Naive thymus-derived CD8-positive, alpha-beta T cell (primary cell): Measurements from ENCODE around the gene OR5L1. TPM values are rescaled to one million over a fixed set of nuclear protein-coding genes. Genes with fewer than 3 reads are reported as not detected.

Experiments
- ATAC-seq, 2 donors: fragments of 150-1000 bp; cut with Tn5 transposase in 1 of 2; sonication (Bioruptor Pico), chemical (Tn5 transposase) in 1 of 2; 1 replicate in 1 of 2; 2 replicates in 1 of 2; pipeline ENCODE4 v1.10.0; 2021; ENCODE audit warnings: mild to moderate bottlenecking in 2 of 2, moderate library complexity in 2 of 2
- POLR2A ChIA-PET: fragments of 350-600 bp; sonication (Branson Sonifier 250); formaldehyde crosslinking; loops from one replicate; lab custom pipeline; 2021; ENCODE audit warnings: antibody characterized with exemption; lab: Charles Lee
- DNase-seq, 10 donors: peaks; one replicate each; pipeline versions ENCODE4 v3.0.0 to v3.0.0-alpha.2; 2020 to 2022
- H3K27ac Mint-ChIP-seq, 10 donors: one replicate each; pipeline ENCODE4 v1.8.0; 2020 to 2022; ENCODE audit warnings: mild to moderate bottlenecking in 10 of 10, mixed read lengths in 10 of 10, moderate library complexity in 4 of 10, inconsistent platforms in 1 of 10
- H3K27me3 Mint-ChIP-seq, 5 donors: one replicate each; pipeline ENCODE4 v1.8.0; 2021 to 2022; ENCODE audit warnings: mixed read lengths in 5 of 5
- H3K36me3 Mint-ChIP-seq, 3 donors: one replicate each; pipeline ENCODE4 v1.8.0; 2020 to 2022; ENCODE audit warnings: mixed read lengths in 3 of 3, mild to moderate bottlenecking in 2 of 3, inconsistent platforms in 1 of 3
- H3K4me1 Mint-ChIP-seq, 4 donors: one replicate each; pipeline ENCODE4 v1.8.0; 2021 to 2022; ENCODE audit warnings: mixed read lengths in 4 of 4
- H3K4me3 Mint-ChIP-seq, 10 donors: one replicate each; pipeline ENCODE4 v1.8.0; 2020 to 2022; ENCODE audit warnings: mild to moderate bottlenecking in 10 of 10, mixed read lengths in 10 of 10, moderate library complexity in 6 of 10, inconsistent platforms in 1 of 10
- H3K9me3 Mint-ChIP-seq, 9 donors: one replicate each; pipeline ENCODE4 v1.8.0; 2020 to 2022; ENCODE audit warnings: mixed read lengths in 9 of 9, mild to moderate bottlenecking in 3 of 9, inconsistent platforms in 1 of 9, moderate library complexity in 1 of 9
- polyA plus RNA-seq, 3 donors: library from polyadenylated mRNA; unstranded; fragments of 300-500 nt; fragmentation: Illumina TruSeq; gene quantifications; one replicate each; pipeline ENCODE4 v1.2.3, GENCODE V29; 2021
- total RNA-seq, 8 experiments: library from RNA in 2 of 8; stranded (reverse) in 2 of 8; gene quantifications; one replicate each; pipeline ENCODE4 v1.2.3 and lab custom pipeline; 2021 to 2026

The OR5L1 gene
- not detected for total RNA-seq
- not detected for polyA plus RNA-seq
- total RNA-seq (lab: John Stamatoyannopoulos, UW), result 0 reads per million in 6 experiments

DNA sequence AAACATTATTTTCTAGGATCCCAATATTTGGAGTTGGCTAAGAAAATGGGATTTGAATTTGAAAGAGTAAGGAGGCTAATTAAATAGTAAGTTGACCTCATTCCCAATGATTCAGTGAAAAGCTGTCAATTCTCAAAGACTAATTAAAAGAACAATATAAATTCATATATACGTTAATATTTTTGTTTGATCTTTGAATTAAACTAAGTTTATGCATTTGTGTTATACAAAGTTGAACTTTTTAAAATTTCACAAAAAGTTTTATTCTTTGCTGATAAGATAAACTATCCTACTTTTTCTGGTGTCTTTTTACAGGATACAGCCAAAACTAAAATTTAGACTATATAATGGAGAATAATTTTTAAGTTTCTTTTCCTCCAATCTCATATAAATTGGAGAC lies at the start of gene OR5L1:
TSS of gene OR5L1 (plus strand) at position 301 of the 400 bp plus-strand sequence. CDS start 100 bp downstream, outside the sequence.
- Mint-ChIP-seq H3K27ac (no peak within 1 kb of the TSS), H3K4me3 (no peak within 1 kb of the TSS), H3K4me1 (no peaks in the 10 kb centered on the region), H3K9me3 (peaks cover 8 to 42% (median 28%) of the 10 kb centered on the region in 9 donors), H3K27me3 (no peaks in the 10 kb centered on the region), H3K36me3 (peaks cover 0 to 8% (median 0%) of the 10 kb centered on the region in 3 donors)
- POLR2A ChIA-PET, result no interaction called here
- DNase-seq (no peak), ATAC-seq (no peak)

DNA sequence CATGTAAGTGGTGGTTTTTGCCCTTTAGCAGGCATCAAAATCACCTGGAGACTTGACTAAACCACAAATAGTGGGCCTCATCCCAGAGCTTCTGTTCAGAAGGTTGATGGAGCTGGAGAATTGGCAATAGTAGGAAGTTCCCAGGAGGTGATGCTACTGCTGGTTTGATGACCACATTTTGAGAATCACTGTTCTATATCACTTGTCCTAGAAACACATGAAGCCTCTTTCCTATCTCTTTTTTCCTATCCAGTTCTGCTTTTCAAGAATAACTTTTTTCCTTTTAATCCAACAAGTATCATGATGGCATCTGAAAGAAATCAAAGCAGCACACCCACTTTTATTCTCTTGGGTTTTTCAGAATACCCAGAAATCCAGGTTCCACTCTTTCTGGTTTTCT lies 38.0 kb upstream of the OR5L1 start, which contains the start of gene OR5D13:
TSS of gene OR5D13 (plus strand) at position 301 of the 400 bp plus-strand sequence. CDS start at position 301, 0 bp downstream.
- H3K27me3 Mint-ChIP-seq, result no peaks in the 10 kb centered on the region
- H3K4me3 Mint-ChIP-seq, result no peak within 1 kb of the TSS
- H3K36me3 Mint-ChIP-seq, result peaks cover 0 to 6% (median 0%) of the 10 kb centered on the region in 3 donors
- H3K9me3 Mint-ChIP-seq, result peaks cover 0 to 37% (median 13%) of the 10 kb centered on the region in 9 donors
- POLR2A ChIA-PET, result no interaction called here
- no peak for DNase-seq
- H3K4me1 Mint-ChIP-seq, result no peaks in the 10 kb centered on the region
- ATAC-seq, result no peak
- no peak within 1 kb of the TSS for H3K27ac Mint-ChIP-seq

DNA sequence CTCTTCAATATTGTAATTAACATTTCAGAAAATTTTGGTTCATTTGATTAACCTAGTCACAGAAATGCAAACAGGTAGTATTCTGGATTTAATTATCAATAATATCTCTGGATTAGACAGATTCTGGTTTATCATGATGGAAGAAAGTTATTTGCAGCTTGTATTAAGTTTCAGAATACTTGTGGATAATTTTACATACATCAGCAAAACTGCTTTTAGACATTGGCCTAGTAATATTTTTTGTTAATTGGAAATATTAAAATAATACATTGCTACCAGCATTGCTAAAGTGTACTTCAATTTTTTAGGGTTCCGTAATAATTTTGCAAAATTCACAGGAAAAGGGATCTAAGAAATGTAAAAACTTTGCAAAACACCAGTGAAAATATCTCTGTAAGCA lies 19.6 kb upstream of the OR5L1 start:
- Mint-ChIP-seq H3K4me1 (no peaks in the 10 kb centered on the region), H3K27me3 (no peaks in the 10 kb centered on the region), H3K4me3 (no peak overlapping the region), H3K27ac (no peak overlapping the region), H3K36me3 (no peaks in the 10 kb centered on the region), H3K9me3 (peaks cover 7 to 29% (median 13%) of the 10 kb centered on the region in 9 donors)
- DNase-seq, result no peak
- POLR2A ChIA-PET, result no interaction called here
- ATAC-seq, result no peak

DNA sequence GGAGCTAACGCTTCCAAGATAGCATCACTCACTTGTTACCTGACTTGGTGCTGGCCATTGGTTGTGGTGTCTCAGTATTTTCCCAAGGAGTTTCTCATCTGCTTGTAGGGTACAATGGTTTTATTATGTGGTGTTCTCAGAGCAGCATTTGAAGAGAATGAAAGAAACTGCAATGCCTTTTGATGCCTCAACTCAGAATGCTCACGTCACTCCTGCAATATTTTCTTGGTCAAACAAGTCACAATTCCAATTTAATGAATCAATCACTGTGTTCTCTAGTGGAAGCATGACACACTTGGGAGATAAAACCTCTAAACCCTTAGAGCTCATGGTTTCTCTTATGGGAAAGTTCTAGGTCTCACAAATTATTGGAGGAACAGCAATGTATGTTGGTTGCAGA lies 17.8 kb upstream of the OR5L1 start:
- Mint-ChIP-seq H3K9me3 (peaks cover 5 to 18% (median 9%) of the 10 kb centered on the region in 9 donors), H3K4me3 (no peak overlapping the region), H3K27ac (no peak overlapping the region), H3K36me3 (no peaks in the 10 kb centered on the region), H3K4me1 (no peaks in the 10 kb centered on the region), H3K27me3 (no peaks in the 10 kb centered on the region)
- POLR2A ChIA-PET, result no interaction called here
- DNase-seq (no peak), ATAC-seq (no peak)

DNA sequence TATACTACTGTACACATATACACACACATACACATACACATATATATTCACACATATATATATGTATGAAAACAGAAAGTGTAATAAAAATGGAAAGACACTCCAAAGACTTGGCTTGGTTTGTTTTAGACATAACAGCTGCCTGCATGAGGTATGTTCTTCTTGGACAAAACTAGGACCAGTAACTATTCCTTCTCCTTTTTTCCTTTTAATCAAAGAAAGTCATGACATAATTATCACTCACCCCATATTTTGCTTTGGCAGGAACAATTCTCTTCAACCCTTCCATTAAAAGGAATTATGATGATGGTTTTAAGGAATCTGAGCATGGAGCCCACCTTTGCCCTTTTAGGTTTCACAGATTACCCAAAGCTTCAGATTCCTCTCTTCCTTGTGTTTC lies 15.9 kb upstream of the OR5L1 start, which contains the start of gene OR5D14:
TSS of gene OR5D14 (plus strand) at position 301 of the 400 bp plus-strand sequence. CDS start at position 301, 0 bp downstream.
- ATAC-seq (no peak), DNase-seq (no peak)
- H3K36me3 Mint-ChIP-seq, result no peaks in the 10 kb centered on the region
- no peaks in the 10 kb centered on the region for H3K27me3 Mint-ChIP-seq
- POLR2A ChIA-PET, result no interaction called here
- no peak within 1 kb of the TSS for H3K4me3 Mint-ChIP-seq
- H3K27ac Mint-ChIP-seq, result no peak within 1 kb of the TSS
- peaks cover 11 to 34% (median 19%) of the 10 kb centered on the region in 9 donors for H3K9me3 Mint-ChIP-seq
- no peaks in the 10 kb centered on the region for H3K4me1 Mint-ChIP-seq

DNA sequence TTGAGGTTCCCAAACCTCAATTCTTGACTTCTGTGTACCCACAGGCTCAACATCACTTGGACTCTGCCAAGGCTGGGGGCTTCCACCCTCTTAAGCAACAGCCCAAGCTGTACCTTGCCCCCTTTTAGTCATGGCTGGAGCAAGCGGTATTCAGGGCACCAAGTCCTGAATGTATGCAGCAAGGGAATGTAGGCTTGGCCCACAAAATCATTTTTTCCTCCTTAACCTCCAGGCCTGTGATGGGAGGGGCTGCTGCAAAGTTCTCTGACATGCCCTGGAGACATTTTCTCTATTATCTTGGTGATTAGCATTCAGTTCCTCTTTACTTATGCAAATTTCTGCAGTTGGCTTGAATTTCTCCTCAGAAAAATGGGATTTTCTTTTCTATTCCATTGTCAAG lies 4.9 kb upstream of the OR5L1 start:
- POLR2A ChIA-PET, result no interaction called here
- ATAC-seq, result no peak
- Mint-ChIP-seq H3K36me3 (peaks cover 0 to 15% (median 0%) of the 10 kb centered on the region in 3 donors), H3K27me3 (no peaks in the 10 kb centered on the region), H3K9me3 (peaks cover 0 to 54% (median 24%) of the 10 kb centered on the region in 9 donors), H3K4me1 (no peaks in the 10 kb centered on the region), H3K27ac (no peak overlapping the region), H3K4me3 (no peak overlapping the region)
- DNase-seq, result no peak

DNA sequence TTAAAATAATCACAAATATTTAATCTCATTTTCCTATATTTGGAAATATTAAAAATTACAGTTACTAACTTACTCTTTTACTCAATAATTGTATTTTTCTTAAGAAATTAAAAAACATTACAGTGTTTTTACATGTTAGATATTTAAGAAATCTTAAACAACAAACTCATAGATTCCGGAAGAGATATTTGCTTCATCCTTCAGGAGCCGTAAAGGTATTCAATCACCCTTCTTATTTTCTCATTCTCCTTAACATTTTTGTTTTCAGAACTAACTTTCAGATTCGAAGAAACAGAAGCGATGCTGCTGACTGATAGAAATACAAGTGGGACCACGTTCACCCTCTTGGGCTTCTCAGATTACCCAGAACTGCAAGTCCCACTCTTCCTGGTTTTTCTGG lies 8.2 kb downstream of the OR5L1 start, which contains the start of gene OR5D18:
TSS of gene OR5D18 (plus strand) at position 301 of the 400 bp plus-strand sequence. CDS start at position 301, 0 bp downstream.
- Mint-ChIP-seq H3K4me1 (peaks cover 0 to 3% (median 0%) of the 10 kb centered on the region in 4 donors), H3K27ac (no peak within 1 kb of the TSS), H3K36me3 (peaks cover 0 to 9% (median 0%) of the 10 kb centered on the region in 3 donors), H3K27me3 (no peaks in the 10 kb centered on the region), H3K4me3 (no peak within 1 kb of the TSS), H3K9me3 (peaks cover 8 to 38% (median 19%) of the 10 kb centered on the region in 9 donors)
- POLR2A ChIA-PET, result no interaction called here
- ATAC-seq, result no peak
- no peak for DNase-seq

DNA sequence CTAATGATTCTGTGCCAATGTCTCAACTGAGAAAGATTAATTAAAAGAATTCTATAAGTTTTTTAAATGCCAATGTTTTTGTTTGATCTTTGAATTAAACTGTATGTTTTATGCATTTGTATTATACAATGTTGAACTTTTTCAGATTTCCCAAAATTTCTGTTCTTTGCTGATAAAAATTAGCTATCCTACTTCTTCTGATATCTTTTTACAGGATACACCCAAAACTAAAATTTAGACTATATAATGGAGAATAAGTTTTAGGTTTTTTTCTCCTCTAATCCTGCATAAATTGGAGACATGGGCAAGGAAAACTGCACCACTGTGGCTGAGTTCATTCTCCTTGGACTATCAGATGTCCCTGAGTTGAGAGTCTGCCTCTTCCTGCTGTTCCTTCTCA lies 15.8 kb downstream of the OR5L1 start, which contains the start of gene OR5L2:
TSS of gene OR5L2 (plus strand) at position 301 of the 400 bp plus-strand sequence. CDS start at position 301, 0 bp downstream.
- H3K9me3 Mint-ChIP-seq, result peaks cover 0 to 25% (median 8%) of the 10 kb centered on the region in 9 donors
- DNase-seq (no peak), ATAC-seq (no peak)
- H3K4me1 Mint-ChIP-seq, result no peaks in the 10 kb centered on the region
- no peak within 1 kb of the TSS for H3K4me3 Mint-ChIP-seq
- no peak within 1 kb of the TSS for H3K27ac Mint-ChIP-seq
- POLR2A ChIA-PET, result no interaction called here
- H3K36me3 Mint-ChIP-seq, result no peaks in the 10 kb centered on the region
- no peaks in the 10 kb centered on the region for H3K27me3 Mint-ChIP-seq

DNA sequence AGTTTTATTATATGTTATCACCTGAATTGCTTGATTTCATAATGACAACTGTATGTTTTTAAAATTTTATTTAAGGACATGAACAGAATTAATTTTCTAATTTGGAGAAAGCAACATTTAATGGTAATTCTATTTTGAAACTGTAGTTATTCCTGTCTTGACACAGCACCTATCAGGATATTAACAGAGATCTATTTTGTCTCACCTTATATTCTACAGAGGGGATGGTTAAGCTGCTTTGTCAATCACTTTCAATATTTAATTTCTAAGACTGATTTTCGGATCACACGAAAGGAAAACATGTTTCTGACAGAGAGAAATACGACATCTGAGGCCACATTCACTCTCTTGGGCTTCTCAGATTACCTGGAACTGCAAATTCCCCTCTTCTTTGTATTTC lies 27.3 kb downstream of the OR5L1 start, which contains the start of gene OR5D16:
TSS of gene OR5D16 (plus strand) at position 301 of the 400 bp plus-strand sequence. CDS start at position 301, 0 bp downstream.
- ATAC-seq, result no peak
- no peaks in the 10 kb centered on the region for H3K36me3 Mint-ChIP-seq
- no peak for DNase-seq
- no peaks in the 10 kb centered on the region for H3K4me1 Mint-ChIP-seq
- H3K27ac Mint-ChIP-seq, result no peak within 1 kb of the TSS
- peaks cover 7 to 38% (median 17%) of the 10 kb centered on the region in 9 donors for H3K9me3 Mint-ChIP-seq
- POLR2A ChIA-PET, result no interaction called here
- no peak within 1 kb of the TSS for H3K4me3 Mint-ChIP-seq
- no peaks in the 10 kb centered on the region for H3K27me3 Mint-ChIP-seq

DNA sequence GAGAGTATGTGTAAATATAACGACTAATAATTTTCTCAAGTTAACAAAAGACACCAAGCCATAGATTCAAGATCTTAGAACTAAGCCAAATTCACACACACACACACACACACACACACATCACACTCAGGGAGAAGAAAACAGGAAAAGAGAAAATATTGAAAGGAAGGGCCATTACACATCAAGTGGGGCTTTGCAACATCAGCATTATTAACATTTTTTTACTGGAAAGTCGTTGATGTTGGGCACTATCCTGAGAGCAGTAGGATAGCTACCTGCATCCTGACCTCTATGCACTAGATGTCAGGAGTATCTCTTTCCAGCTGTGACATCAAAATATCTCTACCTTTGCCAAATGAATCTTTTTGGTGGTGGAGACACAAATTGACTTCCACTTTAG lies 36.3 kb downstream of the OR5L1 start:
- Mint-ChIP-seq H3K4me1 (no peaks in the 10 kb centered on the region), H3K4me3 (no peak overlapping the region)

DNA sequence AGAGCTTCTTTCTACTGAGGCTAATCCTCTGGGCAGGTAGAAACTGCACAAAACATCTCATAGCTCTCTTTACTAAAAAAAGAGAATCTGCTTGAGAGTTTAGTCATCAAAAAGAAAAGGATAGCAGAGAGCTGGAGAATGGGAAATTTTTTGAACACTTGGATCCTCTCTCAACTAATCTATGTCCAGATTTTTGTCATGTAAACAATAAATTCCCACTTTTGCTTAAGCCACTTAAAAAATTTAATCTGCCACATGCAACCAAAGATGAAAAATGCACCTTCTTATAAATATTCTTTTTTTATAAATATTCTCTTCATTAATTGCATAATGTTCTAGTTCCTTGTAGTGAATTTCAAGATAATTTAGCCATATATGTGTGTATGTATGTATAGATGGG lies 37.9 kb downstream of the OR5L1 start:
- Mint-ChIP-seq H3K4me3 (no peak overlapping the region), H3K27ac (no peak overlapping the region), H3K9me3 (peaks cover 8 to 38% (median 21%) of the 10 kb centered on the region in 9 donors), H3K36me3 (no peaks in the 10 kb centered on the region), H3K4me1 (no peaks in the 10 kb centered on the region), H3K27me3 (no peaks in the 10 kb centered on the region)
- no peak for DNase-seq
- no peak for ATAC-seq
- POLR2A ChIA-PET, result no interaction called here

More for the DNA sequence above, 36.3 kb downstream of the OR5L1 start:
- no peaks in the 10 kb centered on the region for H3K36me3 Mint-ChIP-seq
- H3K27ac Mint-ChIP-seq, result no peak overlapping the region
- ATAC-seq (no peak), DNase-seq (no peak)
- H3K9me3 Mint-ChIP-seq, result peaks cover 6 to 22% (median 17%) of the 10 kb centered on the region in 9 donors
- POLR2A ChIA-PET, result no interaction called here
- no peaks in the 10 kb centered on the region for H3K27me3 Mint-ChIP-seq

DNA sequence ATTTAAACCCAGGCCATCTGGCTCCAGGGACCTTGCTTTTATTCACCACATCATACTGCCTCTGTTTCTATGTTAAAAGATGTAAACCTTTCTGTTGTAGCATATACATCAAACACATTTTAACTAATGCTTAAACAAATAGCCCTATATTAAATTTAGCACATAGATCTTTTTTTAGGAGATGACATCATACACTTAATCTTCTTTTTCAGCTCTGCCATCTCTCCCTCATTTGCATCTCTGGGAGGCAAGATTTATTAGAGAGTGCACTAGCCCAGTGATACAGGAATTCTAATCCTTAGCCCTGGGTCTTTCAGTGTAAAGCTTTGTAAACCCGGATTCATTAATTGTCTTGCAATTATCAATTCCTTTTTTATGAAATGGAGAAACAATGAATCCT lies 41.0 kb downstream of the OR5L1 start:
- H3K4me3 Mint-ChIP-seq, result no peak overlapping the region
- no peak for ATAC-seq
- no peaks in the 10 kb centered on the region for H3K4me1 Mint-ChIP-seq
- peaks cover 0 to 4% (median 0%) of the 10 kb centered on the region in 3 donors for H3K36me3 Mint-ChIP-seq
- POLR2A ChIA-PET, result no interaction called here
- no peak overlapping the region for H3K27ac Mint-ChIP-seq
- no peak for DNase-seq
- peaks cover 5 to 45% (median 14%) of the 10 kb centered on the region in 9 donors for H3K9me3 Mint-ChIP-seq
- H3K27me3 Mint-ChIP-seq, result no peaks in the 10 kb centered on the region

DNA sequence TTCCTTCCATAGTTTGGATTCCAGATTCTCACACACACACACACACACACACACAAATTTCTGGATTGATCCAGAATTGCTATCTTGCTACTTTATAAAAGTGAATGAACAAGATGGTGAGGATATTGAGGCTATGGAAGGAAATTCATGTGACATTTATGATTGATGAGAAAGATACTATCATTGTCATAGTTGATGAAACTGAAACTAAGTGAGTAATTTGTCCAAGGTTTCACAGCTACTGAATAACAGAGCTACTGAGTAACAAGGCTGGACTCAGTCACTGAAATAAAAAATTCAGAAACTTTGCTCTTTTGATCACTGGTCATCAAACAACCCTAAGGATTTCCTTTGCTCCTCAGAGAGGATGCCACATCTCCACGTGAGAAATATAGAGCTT lies 43.5 kb downstream of the OR5L1 start:
- Mint-ChIP-seq H3K9me3 (peaks cover 8 to 46% (median 14%) of the 10 kb centered on the region in 9 donors), H3K36me3 (peaks cover 0 to 9% (median 0%) of the 10 kb centered on the region in 3 donors), H3K27ac (no peak overlapping the region), H3K27me3 (no peaks in the 10 kb centered on the region), H3K4me3 (no peak overlapping the region), H3K4me1 (no peaks in the 10 kb centered on the region)
- ATAC-seq (no peak), DNase-seq (no peak)
- POLR2A ChIA-PET, result no interaction called here
